Cardiac muscle cell (in vitro differentiated cells and primary cell): ENCODE measurements around the gene ZFYVE21. TPM values are rescaled to one million over a fixed set of nuclear protein-coding genes. Genes with fewer than 3 reads are reported as not detected.
"Not testable (repeated sequence)": the region's sequence is repeated elsewhere in the genome, so short reads cannot be mapped to it uniquely, and the experiment has no call there.

Experiments used
- DNase-seq, 2 donors: peaks; one replicate each; pipeline versions ENCODE4 v3.0.0 to v3.0.0-alpha.2; 2010 to 2017; ENCODE audit warnings: low read depth in 1 of 2, low spot score in 1 of 2
- H3K27ac ChIP-seq: fragments of 200-600 bp; sonication (generic); 2 replicates; pipeline ENCODE4 v1.5.1; 2016
- H3K27me3 ChIP-seq: fragments of 200-600 bp; sonication (generic); 2 replicates; pipeline ENCODE4 v1.6.0; 2016; ENCODE audit warnings: control low read depth
- H3K36me3 ChIP-seq: fragments of 200-600 bp; sonication (generic); 2 replicates; pipeline ENCODE4 v1.5.1; 2016; ENCODE audit warnings: control low read depth
- H3K4me1 ChIP-seq: fragments of 200-600 bp; sonication (generic); 2 replicates; pipeline ENCODE4 v1.8.1; 2017; ENCODE audit warnings: low read depth, mild to moderate bottlenecking, mixed run types
- H3K4me3 ChIP-seq: fragments of 200-600 bp; sonication (generic); 2 replicates; pipeline ENCODE4 v1.5.1; 2016; ENCODE audit warnings: mild to moderate bottlenecking
- H3K9me3 ChIP-seq: fragments of 200-600 bp; sonication (generic); 2 replicates; pipeline ENCODE4 v1.5.1; 2017; ENCODE audit warnings: low read depth, mild to moderate bottlenecking, control low read depth
- CTCF ChIP-seq: IDR thresholded peaks from 2 replicates; pipeline ENCODE4 v1.5.1; 2012; ENCODE audit warnings: low read depth, mild to moderate bottlenecking, low read length
- polyA plus RNA-seq: library from polyadenylated mRNA; unstranded; fragments of >200 nt; fragmentation: Nextera tagmentation; extraction: Ambion mirVana; gene quantifications from 2 replicates; pipeline ENCODE4 v1.2.1, GENCODE V29; 2016
- total RNA-seq: library from RNA; depleted of rRNA; stranded (reverse); fragments of >200 nt; gene quantifications from 2 replicates; pipeline ENCODE4 v1.2.3, GENCODE V29; 2016

ZFYVE21 gene
- total and polyA plus RNA-seq, 2 experiments from 2014 or later, result 120 to 135 TPM

- no peak for TF ChIP-seq CTCF
- Histone ChIP-seq H3K9me3 (no peaks in the 10 kb centered on the region), H3K27ac (no peak overlapping the region), H3K36me3 (peaks cover 12% of the 10 kb centered on the region), H3K27me3 (no peaks in the 10 kb centered on the region), H3K4me3 (no peak overlapping the region), H3K4me1 (no peaks in the 10 kb centered on the region)
- DNase-seq, result no peak
These were observed 27.2 kb upstream of the ZFYVE21 start for GRCh38 chr14:103688441-103688840.

- no peaks in the 10 kb centered on the region for H3K9me3 ChIP-seq
- no peaks in the 10 kb centered on the region for H3K4me1 ChIP-seq
- H3K36me3 ChIP-seq, result peaks cover 17% of the 10 kb centered on the region
- peak in 1 of 2 donors; percentile 69 for DNase-seq
- H3K27ac ChIP-seq, result no peak overlapping the region
- no peak overlapping the region for H3K4me3 ChIP-seq
- no peak for TF ChIP-seq CTCF
- no peaks in the 10 kb centered on the region for H3K27me3 ChIP-seq
These were observed 26.4 kb upstream of the ZFYVE21 start for GRCh38 chr14:103688906-103689902.

GRCh38 chr14:103690332-103690731 is 25.3 kb upstream of the ZFYVE21 start:
- no peak for TF ChIP-seq CTCF
- no peaks in the 10 kb centered on the region for H3K27me3 ChIP-seq
- no peaks in the 10 kb centered on the region for H3K9me3 ChIP-seq
- peaks cover 20% of the 10 kb centered on the region for H3K36me3 ChIP-seq
- no peak overlapping the region for H3K4me3 ChIP-seq
- H3K27ac ChIP-seq, result no peak overlapping the region
- no peaks in the 10 kb centered on the region for H3K4me1 ChIP-seq
- no peak for DNase-seq

GRCh38 chr14:103691655-103692054 is 24.0 kb upstream of the ZFYVE21 start:
- H3K27ac ChIP-seq, H3K4me3 ChIP-seq, H3K4me1 ChIP-seq, DNase-seq, H3K27me3 ChIP-seq, H3K9me3 ChIP-seq: not testable (repeated sequence)
- peaks cover 17% of the 10 kb centered on the region for H3K36me3 ChIP-seq

GRCh38 chr14:103692159-103692558 is 23.5 kb upstream of the ZFYVE21 start:
- Histone ChIP-seq H3K4me3 (no peak overlapping the region), H3K4me1 (no peaks in the 10 kb centered on the region), H3K36me3 (peaks cover 17% of the 10 kb centered on the region), H3K9me3 (no peaks in the 10 kb centered on the region), H3K27me3 (no peaks in the 10 kb centered on the region), H3K27ac (no peak overlapping the region)
- no peak for TF ChIP-seq CTCF
- DNase-seq, result no peak

GRCh38 chr14:103692871-103693270 is 22.7 kb upstream of the ZFYVE21 start:
- Histone ChIP-seq H3K36me3 (peaks cover 11% of the 10 kb centered on the region), H3K27ac (no peak overlapping the region), H3K4me3 (no peak overlapping the region), H3K27me3 (no peaks in the 10 kb centered on the region), H3K9me3 (no peaks in the 10 kb centered on the region), H3K4me1 (no peaks in the 10 kb centered on the region)
- no peak for DNase-seq
- TF ChIP-seq CTCF, result no peak
